DMS153 (cell line): ENCODE results near the gene SOX6.

Experiments
- DNase-seq: peaks from one replicate; lab custom pipeline; 2025; lab: John Stamatoyannopoulos, UW

The SOX6 gene

DNA sequence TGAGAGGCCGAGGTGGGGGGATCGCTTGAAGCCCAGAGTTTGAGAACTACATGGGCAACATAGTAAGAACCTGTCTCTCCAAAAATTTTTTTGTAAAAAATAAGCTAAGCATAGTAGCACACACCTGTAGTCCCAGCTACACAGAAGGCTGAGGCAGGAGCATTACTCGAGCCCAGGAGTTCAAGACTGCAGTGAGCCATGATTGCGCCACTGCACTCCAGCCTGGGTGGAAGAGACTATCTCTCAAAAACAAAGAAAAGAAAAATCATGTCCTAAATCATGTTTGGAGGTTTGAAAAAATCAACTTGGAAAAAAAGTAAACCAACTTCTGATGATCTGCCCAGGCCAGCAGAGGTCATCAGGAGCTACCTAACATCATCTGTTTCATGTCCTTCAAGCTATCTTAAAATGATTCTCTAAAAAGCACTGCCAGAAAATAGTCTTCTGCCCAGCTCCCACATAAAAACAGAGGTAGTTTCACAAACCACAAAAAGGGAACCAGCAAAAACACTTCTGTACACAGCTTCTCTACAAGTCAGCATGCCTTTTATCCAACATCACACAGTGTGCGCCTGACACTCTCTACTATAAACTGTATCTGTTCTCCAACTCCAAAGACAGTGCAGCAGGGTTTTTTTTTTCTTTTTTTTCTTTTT, 165.0 kb downstream of the SOX6 start:
- peak; percentile 34 for DNase-seq

DNA sequence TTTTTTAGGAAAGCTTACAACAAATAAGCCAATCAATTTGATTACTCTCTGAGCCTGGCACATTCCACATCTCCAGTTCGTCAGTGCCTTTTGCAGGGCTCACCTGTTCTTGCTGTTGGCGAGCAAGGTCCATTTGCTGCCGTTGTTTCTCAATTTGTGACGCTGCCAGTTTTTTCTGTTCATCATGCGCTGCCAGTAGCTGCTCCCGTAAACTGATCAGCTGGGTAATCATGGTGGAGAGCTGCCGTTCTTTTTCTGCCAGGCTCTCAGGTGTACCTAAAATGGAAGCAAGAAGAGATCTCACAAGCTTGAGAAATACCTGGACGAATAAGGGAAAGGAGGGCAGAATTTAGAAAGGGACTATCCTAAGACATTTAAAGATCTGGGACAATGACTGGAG, 169.7 kb downstream of the SOX6 start:
- no peak for DNase-seq

DNA sequence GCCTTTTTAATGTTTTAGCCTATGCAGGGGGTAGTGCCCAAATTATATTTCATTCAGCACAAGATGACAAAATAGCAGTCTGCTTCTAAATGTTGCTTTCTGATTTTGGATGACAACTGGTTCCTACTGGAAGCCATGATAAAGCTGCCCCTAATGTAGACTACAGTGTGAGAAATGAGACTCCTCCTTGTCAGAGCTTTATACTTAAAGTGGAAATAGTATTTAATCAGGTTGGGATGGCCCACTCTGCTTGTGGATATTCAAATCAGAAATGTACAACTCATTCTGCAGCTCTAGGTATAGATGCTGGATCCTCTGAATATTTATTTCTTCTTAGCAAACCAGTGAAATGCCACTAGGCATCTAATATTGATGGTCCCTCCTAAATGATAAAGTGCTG, 171.3 kb downstream of the SOX6 start:
- no peak for DNase-seq

DNA sequence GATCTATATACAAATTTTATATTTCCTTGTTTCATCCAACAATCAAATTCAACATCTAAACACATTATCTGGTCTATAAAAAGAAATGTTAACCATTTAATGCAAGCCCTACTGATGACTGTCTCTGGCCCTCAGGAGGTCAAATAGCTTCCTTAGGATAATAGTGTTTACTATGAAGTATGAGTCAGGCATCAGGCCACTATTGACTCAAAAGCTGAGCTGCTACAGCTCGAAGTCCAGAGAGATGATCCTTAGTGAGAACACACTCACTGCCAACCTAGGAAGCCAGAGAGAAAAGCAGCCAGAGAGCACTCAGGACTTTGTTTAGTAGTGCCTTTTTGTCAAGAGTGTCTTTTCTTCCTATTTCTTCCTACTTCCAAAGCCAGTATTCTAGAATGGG, 171.8 kb downstream of the SOX6 start:
- peak; percentile 47 for DNase-seq

DNA sequence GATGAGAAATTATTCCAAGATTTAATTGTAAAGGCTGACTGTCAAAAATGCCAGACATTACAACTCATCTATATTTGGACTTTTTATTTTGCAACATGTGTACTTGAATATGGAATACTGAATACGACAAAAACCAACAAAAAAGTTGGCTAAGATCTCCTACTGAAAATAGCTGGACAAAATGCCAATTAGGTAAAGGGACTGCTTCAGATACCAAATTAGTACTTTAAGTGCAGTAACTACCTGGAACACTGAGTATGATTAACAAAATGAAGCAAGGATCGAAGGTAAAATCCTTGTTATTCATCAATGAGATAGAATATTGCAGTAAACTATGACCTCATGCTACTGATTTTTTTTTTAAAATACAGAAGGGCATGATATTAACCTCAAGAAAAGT, 173.8 kb downstream of the SOX6 start:
- DNase-seq: no peak

DNA sequence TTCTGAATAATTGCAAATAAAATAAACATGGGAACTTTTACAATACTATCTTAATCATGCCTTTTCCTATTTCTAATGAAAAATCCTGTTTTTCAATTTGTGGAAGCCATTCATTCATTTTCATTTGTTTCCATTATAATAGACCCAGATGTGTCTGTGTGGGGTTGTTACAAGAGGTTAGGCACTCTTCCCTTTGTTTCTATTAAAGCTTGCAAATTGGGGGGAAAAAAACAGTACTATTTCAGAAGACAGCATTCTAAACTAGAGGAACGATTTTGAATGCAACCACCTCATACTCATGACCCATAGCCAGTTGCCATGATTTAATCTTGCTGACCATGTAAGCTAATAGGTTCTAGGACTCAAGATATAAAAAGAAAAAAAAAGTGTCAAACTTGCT, 175.5 kb downstream of the SOX6 start:
- DNase-seq: no peak

DNA sequence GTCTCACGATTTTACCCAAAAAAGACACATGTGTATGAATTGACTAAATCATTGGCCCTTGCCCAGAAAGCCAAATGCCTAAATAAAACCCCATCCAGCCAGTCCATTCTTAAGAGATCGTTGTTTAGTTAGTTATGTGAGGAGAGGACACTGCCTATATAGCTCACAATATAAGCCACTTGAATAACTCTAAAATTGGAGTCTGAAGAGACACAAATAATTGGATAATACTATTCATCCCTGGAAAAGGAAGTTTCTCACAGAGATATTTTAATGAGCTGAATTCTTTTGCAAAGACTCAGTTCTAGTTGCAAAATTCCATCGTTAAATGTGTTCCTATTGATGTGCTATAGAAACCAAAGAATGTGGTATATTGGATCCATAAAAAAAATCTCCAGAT, 176.7 kb downstream of the SOX6 start:
- no peak for DNase-seq

DNA sequence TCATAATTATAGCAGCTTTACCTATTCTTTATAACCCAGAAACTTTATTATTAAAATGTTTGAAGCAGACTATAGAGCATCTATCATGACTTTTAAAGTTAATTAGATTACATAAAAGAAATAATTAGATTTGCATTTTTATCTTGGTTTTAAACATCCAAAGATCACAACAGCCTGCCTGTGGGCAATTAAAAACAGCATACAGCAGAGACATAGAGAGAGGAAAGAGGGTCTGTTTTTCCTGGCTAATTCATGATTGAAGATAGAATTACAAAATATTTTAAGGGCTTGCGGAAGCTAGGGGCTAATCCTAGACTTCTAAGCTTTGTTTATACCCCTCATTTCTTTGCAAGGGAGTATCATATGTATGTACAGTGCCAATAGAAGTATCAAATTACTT, 178.1 kb downstream of the SOX6 start:
- no peak for DNase-seq

DNA sequence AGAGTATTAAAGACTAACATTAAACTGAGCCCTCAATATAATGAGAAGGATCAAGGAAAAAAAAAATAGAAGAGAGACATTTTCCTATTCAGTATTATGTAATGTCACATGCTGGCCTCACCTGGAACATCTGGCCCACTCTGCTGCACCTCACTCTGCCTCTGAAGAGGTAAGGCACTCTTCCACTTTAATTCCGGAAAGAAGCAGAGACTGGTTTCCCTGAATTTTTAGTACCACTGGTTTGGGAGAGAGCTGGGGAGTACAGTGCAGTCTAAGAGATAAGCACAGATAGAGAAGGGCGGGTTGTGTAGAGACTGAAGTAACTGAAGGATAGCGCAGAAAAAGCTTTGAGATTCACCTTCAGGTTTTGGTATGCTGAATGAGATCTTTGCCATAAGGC, 178.7 kb downstream of the SOX6 start:
- DNase-seq: no peak

DNA sequence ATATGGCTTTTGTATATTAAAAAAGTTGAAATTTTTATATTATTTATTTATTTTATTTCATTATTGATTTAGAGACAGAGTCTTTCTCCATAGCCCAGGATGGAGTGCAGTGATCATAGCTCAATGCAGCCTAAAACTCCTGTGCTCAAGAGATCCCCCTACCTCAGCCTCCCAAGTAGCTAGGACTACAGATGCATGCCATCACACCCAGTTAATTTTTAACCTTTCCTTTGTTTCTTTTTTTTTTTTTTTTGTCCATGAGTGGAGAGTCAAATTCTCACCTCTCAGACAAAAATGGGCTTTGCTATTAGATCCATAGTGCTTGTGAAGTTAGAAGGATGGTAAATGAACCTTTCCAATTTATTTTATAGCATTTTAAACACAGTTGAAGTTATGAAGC, 182.5 kb downstream of the SOX6 start:
- no peak for DNase-seq

DNA sequence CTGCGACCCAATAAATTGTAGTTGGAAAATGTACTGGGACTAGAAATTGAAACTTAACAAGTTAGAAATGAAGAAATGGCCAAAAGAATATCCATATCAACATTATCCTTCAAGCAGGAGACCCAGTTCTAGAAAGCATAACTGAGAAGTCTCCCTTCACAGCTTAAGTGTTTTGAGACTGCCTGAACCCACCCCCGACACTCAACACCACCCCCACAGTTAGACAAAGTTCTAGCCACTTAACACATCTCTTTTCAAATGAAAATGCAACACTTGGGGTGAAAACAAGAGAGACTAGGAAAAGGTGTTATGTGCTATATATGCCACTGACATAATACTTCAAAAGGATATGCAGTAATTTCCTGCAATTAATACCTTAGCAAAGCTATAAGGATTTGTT, 184.5 kb downstream of the SOX6 start:
- no peak for DNase-seq

DNA sequence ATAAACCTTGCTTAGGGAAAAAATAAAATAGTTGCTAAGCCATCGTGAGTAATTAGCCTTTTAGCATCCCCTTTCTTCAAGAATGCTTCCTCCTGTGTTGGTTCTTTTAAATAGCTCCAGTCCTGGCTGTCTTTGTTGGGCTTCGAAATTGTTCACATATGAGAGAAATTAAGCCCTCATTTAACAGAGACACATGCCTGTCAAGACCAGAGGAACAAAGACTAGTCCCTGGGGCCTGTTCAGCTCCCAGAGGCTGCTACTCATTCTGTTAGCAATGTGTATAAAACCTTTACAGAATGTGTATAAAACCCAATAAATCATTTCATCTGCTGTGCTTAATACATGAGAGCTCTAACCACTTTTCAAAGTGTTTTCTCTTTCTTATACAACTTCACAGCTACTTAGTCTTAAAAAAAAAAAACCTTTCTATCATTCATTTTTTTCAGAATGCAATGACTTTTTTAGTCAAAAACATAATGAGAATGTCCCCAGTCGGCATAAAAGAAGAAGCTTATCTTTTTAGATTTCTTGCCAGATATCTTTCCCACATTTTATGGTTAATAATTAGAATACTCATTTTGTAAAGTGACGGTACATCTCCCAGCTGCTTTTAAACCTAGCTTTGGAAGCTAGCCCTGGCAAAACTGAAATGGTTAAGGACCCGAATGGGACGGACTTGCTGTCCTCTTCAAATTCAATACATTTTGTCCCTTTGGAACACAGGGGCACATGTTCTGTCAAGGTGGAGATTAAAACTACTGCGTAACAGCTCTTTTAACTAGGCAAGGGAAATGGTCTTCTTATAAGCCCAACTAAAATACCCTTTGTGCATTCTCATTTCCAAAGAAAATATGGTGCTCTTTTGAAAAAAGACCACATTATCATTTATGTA, 186.1 kb downstream of the SOX6 start:
- DNase-seq: no peak

DNA sequence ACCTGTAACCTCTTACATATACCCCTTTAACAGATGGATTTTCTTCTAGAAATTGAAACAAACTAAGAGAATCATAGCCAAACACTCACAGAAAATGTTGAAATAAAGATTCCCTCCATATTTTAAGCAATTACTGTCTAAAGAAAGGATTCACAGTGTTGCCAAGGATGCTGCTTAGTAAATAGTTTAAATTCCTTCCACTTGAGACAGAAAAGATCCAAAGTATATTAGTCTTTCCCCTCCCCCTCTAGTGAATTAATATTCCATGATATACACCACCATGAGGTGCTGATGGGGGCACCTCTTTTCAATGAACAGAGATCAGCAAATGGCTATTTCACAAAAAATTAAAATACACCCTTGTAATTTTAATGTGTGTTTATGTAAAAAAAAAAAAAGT, 186.8 kb downstream of the SOX6 start:
- no peak for DNase-seq

DNA sequence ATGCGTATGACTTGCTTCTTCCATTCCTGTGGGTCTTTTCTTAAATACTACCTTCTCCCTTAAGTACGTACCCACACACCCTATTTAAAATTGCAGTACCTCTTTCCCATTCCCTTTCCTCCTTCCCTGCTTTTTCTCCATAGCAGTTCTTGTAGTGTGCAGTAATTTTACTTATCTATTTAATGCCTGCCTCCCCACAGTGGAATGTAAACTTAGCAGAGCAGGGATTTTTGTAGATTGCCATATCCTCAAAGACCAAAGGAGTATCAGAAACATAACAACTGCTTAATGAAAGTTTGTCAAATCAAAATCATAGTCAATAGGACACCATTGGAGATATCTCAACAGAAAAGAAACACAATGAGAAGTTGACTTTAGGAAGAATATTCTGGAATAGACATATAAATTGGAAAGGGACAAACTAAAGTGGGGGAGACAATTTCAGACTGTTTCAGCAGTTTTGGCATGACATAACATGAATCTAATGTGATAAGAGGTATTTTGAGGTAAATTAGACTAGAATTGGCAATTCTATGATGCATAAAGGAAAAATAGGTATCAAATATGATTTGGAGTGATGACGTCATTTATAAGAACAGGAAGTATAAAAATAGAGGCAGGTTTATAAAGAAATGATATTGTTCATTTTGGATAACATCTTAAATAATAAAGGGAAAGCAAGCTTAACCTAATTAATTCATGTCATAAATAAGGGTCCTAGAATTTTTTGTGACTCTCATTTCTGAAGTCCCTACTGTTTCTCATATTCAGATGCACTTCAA, 188.4 kb downstream of the SOX6 start:
- DNase-seq: no peak

DNA sequence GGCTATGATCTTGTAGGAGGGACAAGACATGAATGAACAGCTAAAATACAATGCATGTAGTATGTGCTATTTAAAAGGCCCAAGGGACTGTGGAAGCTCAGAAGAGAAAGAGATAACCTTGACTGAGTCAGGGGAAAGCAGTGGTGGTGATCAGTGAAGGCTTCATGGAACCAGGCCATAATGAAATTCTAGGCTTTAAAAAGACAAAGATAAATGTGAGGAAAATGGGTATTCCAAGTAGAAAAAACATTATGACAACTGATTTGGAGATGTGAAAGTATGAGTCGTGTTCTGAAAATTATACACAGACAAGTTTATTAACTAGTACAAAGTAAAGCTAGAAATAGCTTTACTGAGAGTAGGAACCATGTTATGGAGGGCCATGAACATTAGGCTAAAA, 189.8 kb downstream of the SOX6 start:
- DNase-seq: no peak

DNA sequence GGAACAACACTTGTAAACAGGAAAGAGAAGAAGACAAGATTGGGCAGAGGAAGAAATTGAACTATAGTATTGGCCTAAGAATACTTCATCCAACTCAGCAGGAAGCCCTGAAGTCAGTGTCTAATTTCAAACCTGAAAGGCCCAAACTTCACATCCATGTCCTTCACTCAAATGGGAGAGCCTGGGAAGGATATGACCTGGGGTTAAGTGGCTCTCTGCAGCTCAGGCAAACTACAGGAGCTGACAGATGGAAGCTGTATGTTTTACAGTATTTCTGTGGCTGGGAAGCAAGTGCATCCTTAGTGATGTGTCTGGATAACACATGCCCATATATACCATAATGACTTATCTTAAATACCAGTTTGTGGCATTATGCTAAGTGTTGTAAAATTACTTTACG, 196.2 kb downstream of the SOX6 start:
- DNase-seq: no peak

DNA sequence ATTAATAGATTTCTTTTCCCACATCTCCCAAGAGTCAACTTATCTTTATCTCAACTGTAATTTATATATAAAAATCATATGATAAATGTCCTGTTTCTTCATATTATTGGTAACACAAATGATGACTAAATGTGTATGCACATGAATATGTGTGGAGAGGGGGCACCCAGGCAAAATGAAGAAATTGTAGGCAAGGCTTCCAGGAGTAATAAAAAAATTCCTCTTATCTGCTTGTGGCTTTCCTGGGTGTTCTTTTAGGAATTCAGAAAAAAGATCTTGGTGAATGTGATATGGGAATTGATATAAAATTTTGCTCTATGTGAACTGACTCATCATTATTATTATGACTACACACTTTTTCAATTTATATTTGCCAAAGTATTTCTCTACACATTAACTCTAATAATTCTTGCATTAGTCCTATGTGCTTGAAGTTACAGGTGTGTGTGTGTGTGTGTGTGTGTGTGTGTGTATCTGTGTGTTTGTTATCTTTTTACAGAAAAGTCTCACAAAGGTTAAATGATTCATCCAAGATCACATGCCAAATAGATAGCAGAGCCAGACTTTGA, 197.8 kb downstream of the SOX6 start:
- DNase-seq: no peak

DNA sequence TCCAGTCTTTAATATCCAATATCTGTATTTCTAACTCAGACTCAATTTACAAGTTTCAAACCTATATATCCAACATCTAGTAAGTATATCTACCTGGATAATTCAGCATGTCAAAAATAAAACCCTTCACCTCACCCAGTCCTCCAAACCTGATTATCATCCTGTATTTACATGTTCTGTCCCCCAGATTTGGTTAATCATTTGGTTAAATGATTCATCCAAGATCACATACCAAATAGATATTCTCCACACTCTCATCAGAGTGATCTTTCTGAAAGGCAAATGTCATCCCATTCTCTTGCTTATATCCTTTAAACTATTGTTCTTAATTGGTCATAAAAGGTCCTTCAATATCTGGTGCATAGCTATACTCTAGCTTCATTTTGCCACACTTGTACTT, 199.0 kb downstream of the SOX6 start:
- no peak for DNase-seq

DNA sequence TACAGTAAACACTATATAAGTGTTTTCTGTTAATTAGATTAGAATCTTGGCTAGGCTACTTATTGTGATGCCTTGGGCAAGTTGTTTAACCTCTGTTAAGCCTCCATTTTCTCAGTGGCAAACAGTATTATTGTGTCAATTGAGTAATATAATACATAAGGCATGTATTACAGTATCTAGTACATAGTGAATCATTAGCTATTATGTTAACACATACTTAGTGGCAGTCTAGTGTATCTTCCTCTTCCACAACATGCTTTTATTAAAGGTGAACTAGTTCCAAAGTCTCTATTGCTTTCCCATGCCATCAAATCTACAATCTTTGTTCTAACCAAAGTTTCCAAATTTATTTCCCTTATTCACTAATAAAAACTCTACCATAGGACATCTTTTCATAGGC, 200.9 kb downstream of the SOX6 start:
- DNase-seq: no peak

DNA sequence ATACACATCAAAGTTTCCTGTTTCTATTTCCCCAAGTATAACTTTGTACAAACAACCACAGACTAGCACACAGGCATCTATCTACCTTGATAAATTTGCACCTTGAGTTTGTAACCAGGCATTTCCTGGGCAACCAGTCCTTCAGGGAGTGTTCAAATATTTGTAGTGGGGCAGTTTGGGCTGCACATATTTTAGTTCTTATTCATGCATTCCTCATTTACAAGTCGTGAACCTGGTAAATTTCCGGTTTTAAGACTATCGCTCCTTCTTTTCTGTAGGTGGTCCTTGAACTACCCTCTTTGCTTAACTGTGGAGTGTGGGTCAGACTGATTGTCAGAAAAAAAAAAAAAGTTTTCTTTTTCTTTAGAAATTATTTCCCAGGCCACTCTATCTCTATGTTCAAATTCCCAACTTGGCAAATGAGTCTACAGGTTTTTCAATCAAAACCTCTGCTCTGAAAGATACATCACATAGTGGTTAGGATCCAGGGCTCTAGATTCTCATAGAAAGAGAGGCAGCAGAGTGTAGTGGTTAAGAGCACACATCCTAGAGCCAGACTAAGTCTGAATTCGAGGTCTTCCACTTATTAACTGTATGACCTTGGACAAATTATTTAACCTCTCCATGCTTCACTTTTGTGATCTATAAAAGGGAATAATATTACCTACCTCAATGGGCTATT, 201.5 kb downstream of the SOX6 start:
- DNase-seq: no peak

DNA sequence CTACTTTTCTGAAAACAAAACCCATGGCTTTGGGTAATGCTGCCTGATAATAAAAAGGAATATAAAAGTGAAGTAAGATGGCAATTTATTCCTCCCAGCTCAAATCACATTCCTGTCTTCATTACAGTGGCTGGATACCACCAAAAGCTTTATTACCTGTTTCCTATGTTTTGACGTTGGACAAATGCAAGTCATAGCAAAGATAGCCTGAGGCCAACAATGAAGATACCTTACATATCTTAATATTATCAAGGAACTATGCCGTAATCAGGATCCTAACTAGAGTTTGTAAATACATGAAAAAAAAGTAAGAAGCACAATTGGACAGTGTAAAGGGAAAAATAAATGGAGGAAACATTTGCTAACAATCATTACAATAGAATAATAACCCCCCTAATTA, 202.4 kb downstream of the SOX6 start:
- DNase-seq: no peak

DNA sequence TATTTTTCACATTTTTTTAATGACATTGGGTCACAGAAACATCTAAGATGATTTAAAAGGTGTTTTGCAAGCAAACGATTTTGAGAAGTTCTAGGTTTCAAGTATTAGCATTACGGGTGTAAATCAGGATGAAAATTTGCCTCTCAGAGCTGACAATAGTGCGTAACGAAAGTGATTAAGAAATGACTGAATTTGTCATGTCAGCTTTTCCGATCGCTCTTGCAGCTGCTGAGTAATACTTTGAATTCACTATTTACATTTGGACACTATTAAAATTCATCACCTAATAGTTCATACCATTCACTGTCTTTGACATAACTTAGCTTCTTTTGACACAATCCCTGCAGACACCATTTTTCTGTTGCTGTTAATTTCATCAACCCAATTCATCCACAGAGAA, 205.2 kb downstream of the SOX6 start:
- no peak for DNase-seq
